ENCODE measurements around the gene IGF1R. TPM values are rescaled to one million over a fixed set of nuclear protein-coding genes. Genes with fewer than 3 reads are reported as not detected.

IGF1R gene
- total and polyA plus RNA-seq, 2 of the 13 experiments (the other 11 are each of a cell fraction or from before 2014, with no cell fraction given), result 15.9 to 18.4 TPM

DNA sequence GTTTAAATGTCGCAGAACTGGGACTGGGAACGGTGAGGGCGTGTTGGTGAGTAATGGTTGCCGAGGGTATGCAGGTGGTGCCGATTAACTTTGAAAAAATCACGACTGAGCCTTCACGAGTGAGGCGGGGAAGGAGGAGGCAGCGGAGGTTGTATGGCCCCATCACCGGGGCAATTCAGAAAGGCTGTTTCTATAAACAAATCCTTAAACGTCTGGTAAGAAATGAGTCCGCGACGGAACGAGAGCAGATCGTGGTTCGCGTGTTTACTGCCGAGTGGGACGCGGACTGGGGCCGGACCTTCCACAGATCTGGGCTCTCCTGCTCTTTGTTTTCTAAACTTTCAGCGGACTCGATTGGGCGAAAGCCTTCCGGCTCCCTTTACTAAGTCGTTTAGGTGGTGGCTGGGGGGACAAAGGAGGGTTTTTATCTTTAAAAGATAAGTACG, 2.7 kb downstream of the IGF1R start (continued):
- TF ChIP-seq GABPA (IDR thresholded peaks at IDR 0.05; ENCODE audit: low read depth, low read length) (no peak), GABPA (CRISPR knock-in tag; IDR thresholded peaks at IDR 0.05; ENCODE audit: low read depth) (no peak), TAF15 (IDR thresholded peaks at IDR 0.05; ENCODE audit: low read depth, low read length, poor library complexity, severe bottlenecking) (no peak), DBP (CRISPR knock-in tag; IDR thresholded peaks at IDR 0.05; ENCODE audit: not compliant biosample characterization) (no peak), GFI1 (CRISPR knock-in tag; IDR thresholded peaks at IDR 0.05; ENCODE audit: borderline replicate concordance) (0 out of 2 replicates have a peak, but pooled peaks have one; percentile 30), FOXO1 (CRISPR knock-in tag; IDR thresholded peaks at IDR 0.05) (no peak), HOXA7 (CRISPR knock-in tag; IDR thresholded peaks at IDR 0.05) (no peak), NFIB (CRISPR knock-in tag; IDR thresholded peaks at IDR 0.05; ENCODE audit: borderline replicate concordance) (no peak), SMC3 (IDR thresholded peaks at IDR 0.05; ENCODE audit: low read length) (no peak)
- TF ChIP-seq, protein P1, sequence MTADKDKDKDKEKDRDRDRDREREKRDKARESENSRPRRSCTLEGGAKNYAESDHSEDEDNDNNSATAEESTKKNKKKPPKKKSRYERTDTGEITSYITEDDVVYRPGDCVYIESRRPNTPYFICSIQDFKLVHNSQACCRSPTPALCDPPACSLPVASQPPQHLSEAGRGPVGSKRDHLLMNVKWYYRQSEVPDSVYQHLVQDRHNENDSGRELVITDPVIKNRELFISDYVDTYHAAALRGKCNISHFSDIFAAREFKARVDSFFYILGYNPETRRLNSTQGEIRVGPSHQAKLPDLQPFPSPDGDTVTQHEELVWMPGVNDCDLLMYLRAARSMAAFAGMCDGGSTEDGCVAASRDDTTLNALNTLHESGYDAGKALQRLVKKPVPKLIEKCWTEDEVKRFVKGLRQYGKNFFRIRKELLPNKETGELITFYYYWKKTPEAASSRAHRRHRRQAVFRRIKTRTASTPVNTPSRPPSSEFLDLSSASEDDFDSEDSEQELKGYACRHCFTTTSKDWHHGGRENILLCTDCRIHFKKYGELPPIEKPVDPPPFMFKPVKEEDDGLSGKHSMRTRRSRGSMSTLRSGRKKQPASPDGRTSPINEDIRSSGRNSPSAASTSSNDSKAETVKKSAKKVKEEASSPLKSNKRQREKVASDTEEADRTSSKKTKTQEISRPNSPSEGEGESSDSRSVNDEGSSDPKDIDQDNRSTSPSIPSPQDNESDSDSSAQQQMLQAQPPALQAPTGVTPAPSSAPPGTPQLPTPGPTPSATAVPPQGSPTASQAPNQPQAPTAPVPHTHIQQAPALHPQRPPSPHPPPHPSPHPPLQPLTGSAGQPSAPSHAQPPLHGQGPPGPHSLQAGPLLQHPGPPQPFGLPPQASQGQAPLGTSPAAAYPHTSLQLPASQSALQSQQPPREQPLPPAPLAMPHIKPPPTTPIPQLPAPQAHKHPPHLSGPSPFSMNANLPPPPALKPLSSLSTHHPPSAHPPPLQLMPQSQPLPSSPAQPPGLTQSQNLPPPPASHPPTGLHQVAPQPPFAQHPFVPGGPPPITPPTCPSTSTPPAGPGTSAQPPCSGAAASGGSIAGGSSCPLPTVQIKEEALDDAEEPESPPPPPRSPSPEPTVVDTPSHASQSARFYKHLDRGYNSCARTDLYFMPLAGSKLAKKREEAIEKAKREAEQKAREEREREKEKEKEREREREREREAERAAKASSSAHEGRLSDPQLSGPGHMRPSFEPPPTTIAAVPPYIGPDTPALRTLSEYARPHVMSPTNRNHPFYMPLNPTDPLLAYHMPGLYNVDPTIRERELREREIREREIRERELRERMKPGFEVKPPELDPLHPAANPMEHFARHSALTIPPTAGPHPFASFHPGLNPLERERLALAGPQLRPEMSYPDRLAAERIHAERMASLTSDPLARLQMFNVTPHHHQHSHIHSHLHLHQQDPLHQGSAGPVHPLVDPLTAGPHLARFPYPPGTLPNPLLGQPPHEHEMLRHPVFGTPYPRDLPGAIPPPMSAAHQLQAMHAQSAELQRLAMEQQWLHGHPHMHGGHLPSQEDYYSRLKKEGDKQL (CRISPR knock-in tag; IDR thresholded peaks at IDR 0.05; ENCODE audit: low read depth), result no peak
- TF ChIP-seq, protein P2, sequence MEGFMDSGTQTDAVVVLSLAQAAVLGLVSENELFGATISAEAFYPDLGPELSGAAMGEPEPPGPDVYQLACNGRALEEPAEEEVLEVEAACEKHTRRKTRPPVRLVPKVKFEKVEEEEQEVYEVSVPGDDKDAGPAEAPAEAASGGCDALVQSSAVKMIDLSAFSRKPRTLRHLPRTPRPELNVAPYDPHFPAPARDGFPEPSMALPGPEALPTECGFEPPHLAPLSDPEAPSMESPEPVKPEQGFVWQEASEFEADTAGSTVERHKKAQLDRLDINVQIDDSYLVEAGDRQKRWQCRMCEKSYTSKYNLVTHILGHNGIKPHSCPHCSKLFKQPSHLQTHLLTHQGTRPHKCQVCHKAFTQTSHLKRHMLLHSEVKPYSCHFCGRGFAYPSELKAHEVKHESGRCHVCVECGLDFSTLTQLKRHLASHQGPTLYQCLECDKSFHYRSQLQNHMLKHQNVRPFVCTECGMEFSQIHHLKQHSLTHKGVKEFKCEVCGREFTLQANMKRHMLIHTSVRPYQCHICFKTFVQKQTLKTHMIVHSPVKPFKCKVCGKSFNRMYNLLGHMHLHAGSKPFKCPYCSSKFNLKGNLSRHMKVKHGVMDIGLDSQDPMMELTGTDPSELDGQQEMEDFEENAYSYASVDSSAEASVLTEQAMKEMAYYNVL (CRISPR knock-in tag; IDR thresholded peaks at IDR 0.05; ENCODE audit: borderline replicate concordance), result no peak
- TF ChIP-seq, protein P3, sequence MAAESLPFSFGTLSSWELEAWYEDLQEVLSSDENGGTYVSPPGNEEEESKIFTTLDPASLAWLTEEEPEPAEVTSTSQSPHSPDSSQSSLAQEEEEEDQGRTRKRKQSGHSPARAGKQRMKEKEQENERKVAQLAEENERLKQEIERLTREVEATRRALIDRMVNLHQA (CRISPR knock-in tag; IDR thresholded peaks at IDR 0.05), result no peak
